Activated CD4-positive, alpha-beta T cell treated with anti-CD3 and anti-CD28 coated beads for 24 hours (primary cell): ENCODE data around the gene PCDHGB7.
"Not testable (repeated sequence)": the region's sequence is repeated elsewhere in the genome, so short reads cannot be mapped to it uniquely, and the experiment has no call there.

Source experiments
- DNase-seq, 2 donors: peaks; one replicate each; pipeline ENCODE4 v3.0.0-alpha.2; 2020; ENCODE audit warnings: low read depth in 2 of 2

Gene PCDHGB7

GRCh38 chr5:141417494-141418172, at the start of gene PCDHGB7:
TSS of gene PCDHGB7 (plus strand) at chr5:141417677. CDS start at chr5:141417860, 183 bp downstream.
- peak; percentile 14 to 43 for DNase-seq

GRCh38 chr5:141369994-141370848, 47.3 kb upstream of the PCDHGB7 start, which contains the start of gene PCDHGB3:
TSS of gene PCDHGB3 (plus strand) at chr5:141370242. CDS start at chr5:141370395, 153 bp downstream.
- no peak for DNase-seq

- no peak for DNase-seq
Measured at GRCh38 chr5:141371572-141372475, 45.7 kb upstream of the PCDHGB7 start.

GRCh38 chr5:141373673-141374317, 43.7 kb upstream of the PCDHGB7 start, which contains the start of gene PCDHGA6:
TSS of gene PCDHGA6 (plus strand) at chr5:141373891. CDS start at chr5:141374084, 193 bp downstream.
- no peak for DNase-seq

GRCh38 chr5:141374627-141375026, 42.9 kb upstream of the PCDHGB7 start:
- no peak for DNase-seq

GRCh38 chr5:141375444-141376155, 41.9 kb upstream of the PCDHGB7 start:
- DNase-seq = not testable (repeated sequence)

- no peak for DNase-seq
Measured at GRCh38 chr5:141382469-141383294, 34.8 kb upstream of the PCDHGB7 start, which contains the start of gene PCDHGA7. TSS of gene PCDHGA7 (plus strand) at chr5:141382742. CDS start at chr5:141382900, 158 bp downstream.

- no peak for DNase-seq
Measured at GRCh38 chr5:141383345-141383744, 34.1 kb upstream of the PCDHGB7 start.

GRCh38 chr5:141384471-141385267, 32.8 kb upstream of the PCDHGB7 start:
- DNase-seq = no peak

- DNase-seq = not testable (repeated sequence)
Measured at GRCh38 chr5:141387557-141388311, 29.7 kb upstream of the PCDHGB7 start, which contains the start of gene PCDHGB4. TSS of gene PCDHGB4 (plus strand) at chr5:141387698. CDS start at chr5:141387885, 187 bp downstream.

GRCh38 chr5:141388661-141389060, 28.8 kb upstream of the PCDHGB7 start:
- no peak for DNase-seq

- DNase-seq = no peak
Measured at GRCh38 chr5:141389153-141390042, 28.1 kb upstream of the PCDHGB7 start.

GRCh38 chr5:141392429-141393198, 24.9 kb upstream of the PCDHGB7 start, which contains the start of gene PCDHGA8:
TSS of gene PCDHGA8 (plus strand) at chr5:141392633. CDS start at chr5:141392814, 181 bp downstream.
- no peak for DNase-seq

- DNase-seq = no peak
Measured at GRCh38 chr5:141393267-141393666, 24.2 kb upstream of the PCDHGB7 start.

- DNase-seq = not testable (repeated sequence)
Measured at GRCh38 chr5:141394401-141395187, 22.9 kb upstream of the PCDHGB7 start.
